HepG2 (cell line): Measurements from ENCODE around the gene GCLM. TPM values are rescaled to one million over a fixed set of nuclear protein-coding genes. Genes with fewer than 3 reads are reported as not detected.

ENCODE experiments used
- EED ChIP-seq: sonication (generic); formaldehyde crosslinking; IDR thresholded peaks from 2 replicates; pipeline ENCODE4 v1.5.0; 2020; ENCODE audit warnings: mild to moderate bottlenecking, missing genetic modification reagents
- FOXJ3 ChIP-seq: sonication (generic); formaldehyde crosslinking; IDR thresholded peaks from 2 replicates; pipeline ENCODE4 v1.4.0; 2020; ENCODE audit warnings: missing genetic modification reagents, mild to moderate bottlenecking, borderline replicate concordance
- RXRA ChIP-seq: sonication (generic); formaldehyde crosslinking; IDR thresholded peaks from 2 replicates; pipeline ENCODE4 v1.5.1; 2020; ENCODE audit warnings: missing genetic modification reagents
- TEAD3 ChIP-seq: optimal IDR thresholded peaks from 2 replicates; pipeline ENCODE3; 2016; ENCODE audit warnings: borderline replicate concordance
- WIZ ChIP-seq: sonication (generic); formaldehyde crosslinking; IDR thresholded peaks from 2 replicates; pipeline ENCODE4 v1.5.1; 2020; ENCODE audit warnings: mild to moderate bottlenecking, missing genetic modification reagents
- XBP1 ChIP-seq: sonication (generic); formaldehyde crosslinking; IDR thresholded peaks from 2 replicates; pipeline ENCODE4 v1.5.0; 2020; ENCODE audit warnings: missing genetic modification reagents
- ZBTB40 ChIP-seq, 2 experiments: fragments of 450-650 bp in 1 of 2; sonication (generic) in 1 of 2; formaldehyde crosslinking in 1 of 2; IDR thresholded peaks; 2 replicates each; pipeline versions ENCODE4 v1.6.1 to v1.8.0; 2016 to 2022; ENCODE audit warnings: antibody characterized with exemption in 1 of 2, mild to moderate bottlenecking in 1 of 2, missing genetic modification reagents in 1 of 2
- ZBTB49 ChIP-seq: sonication (generic); formaldehyde crosslinking; IDR thresholded peaks from 2 replicates; pipeline ENCODE4 v1.4.0; 2020; ENCODE audit warnings: missing genetic modification reagents, borderline replicate concordance
- ZMAT3 ChIP-seq: sonication (generic); formaldehyde crosslinking; conservative IDR thresholded peaks from 2 replicates; pipeline ENCODE4 v1.7.0; 2021; ENCODE audit warnings: missing genetic modification reagents
- ZNF230 ChIP-seq: sonication (generic); formaldehyde crosslinking; IDR thresholded peaks from 2 replicates; pipeline ENCODE4 v1.4.0; 2020; ENCODE audit warnings: mild to moderate bottlenecking, missing genetic modification reagents
- ZNF546 ChIP-seq: sonication (generic); formaldehyde crosslinking; conservative IDR thresholded peaks from 2 replicates; pipeline ENCODE4 v1.8.1; 2023; ENCODE audit warnings: mild to moderate bottlenecking, missing genetic modification reagents
- ZNF576 ChIP-seq: sonication (generic); formaldehyde crosslinking; IDR thresholded peaks from 2 replicates; pipeline ENCODE4 v1.4.0; 2020; ENCODE audit warnings: mild to moderate bottlenecking, missing genetic modification reagents
- polyA plus RNA-seq, 8 experiments: library from polyadenylated mRNA; depleted of rRNA in 3 of 8; stranded (reverse) in 7 of 8; unstranded in 1 of 8; fragments of >200 nt; fragmentation: Illumina TruSeq in 4 of 8; extraction: Trizol in 4 of 8; gene quantifications; 2 replicates each; pipeline versions ENCODE4 v1.2.1 to v1.2.3, GENCODE V29; 2011 to 2016; ENCODE audit warnings: low read depth in 4 of 8, missing spikeins in 1 of 8, mixed read lengths in 1 of 8; ENCODE audit not compliant: insufficient read depth in 1 of 8
- total RNA-seq, 5 experiments: library from RNA; depleted of rRNA; stranded (reverse); fragments of >200 nt; fragmentation: Illumina TruSeq; extraction: Trizol; gene quantifications; 2 replicates each; pipeline ENCODE4 v1.2.3, GENCODE V29; 2016; ENCODE audit warnings: low read depth in 1 of 5
- TF ChIP-seq, protein P1 (sequence below), 2 experiments: sonication (generic) in 1 of 2; formaldehyde crosslinking in 1 of 2; IDR thresholded peaks; 2 replicates each; pipeline versions ENCODE4 v1.5.1 to v1.6.1; 2011 to 2020; ENCODE audit warnings: borderline replicate concordance in 1 of 2, low read depth in 1 of 2, low read length in 1 of 2, mild to moderate bottlenecking in 1 of 2, missing genetic modification reagents in 1 of 2, moderate library complexity in 1 of 2
- TF ChIP-seq, protein P2 (sequence below): sonication (generic); formaldehyde crosslinking; IDR thresholded peaks from 2 replicates; pipeline ENCODE4 v1.9.0; 2021; ENCODE audit warnings: missing genetic modification reagents, borderline replicate concordance

GCLM gene
- total and polyA plus RNA-seq, 2 of the 13 experiments (the other 11 are each of a cell fraction or from before 2014, with no cell fraction given): 8.7 to 29.9 TPM

DNA sequence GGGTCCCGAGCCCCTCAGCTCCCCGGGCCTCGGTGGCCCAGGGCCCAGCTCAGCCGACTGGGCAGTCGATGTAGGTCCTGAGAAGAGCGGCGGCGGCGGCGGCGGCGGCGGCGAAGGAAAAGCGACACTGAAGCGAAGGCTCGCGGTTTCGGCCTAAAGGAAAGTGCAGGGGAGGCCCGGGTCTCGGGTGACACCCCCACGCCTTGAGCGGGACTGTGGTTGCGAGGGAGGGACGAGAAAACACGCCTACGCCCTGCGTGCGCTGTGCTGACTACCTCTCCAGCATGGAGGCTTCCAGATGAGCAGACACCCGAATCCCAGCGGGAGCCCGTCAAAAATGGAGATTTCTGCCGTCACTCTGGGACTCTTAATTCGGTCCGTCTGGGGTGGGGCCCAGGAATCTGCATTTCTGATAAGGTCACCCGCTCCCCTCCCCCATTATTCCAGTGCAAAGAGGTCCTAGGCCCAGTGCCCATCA, 61.4 kb downstream of the GCLM start (continued):
- TF ChIP-seq, protein P1, sequence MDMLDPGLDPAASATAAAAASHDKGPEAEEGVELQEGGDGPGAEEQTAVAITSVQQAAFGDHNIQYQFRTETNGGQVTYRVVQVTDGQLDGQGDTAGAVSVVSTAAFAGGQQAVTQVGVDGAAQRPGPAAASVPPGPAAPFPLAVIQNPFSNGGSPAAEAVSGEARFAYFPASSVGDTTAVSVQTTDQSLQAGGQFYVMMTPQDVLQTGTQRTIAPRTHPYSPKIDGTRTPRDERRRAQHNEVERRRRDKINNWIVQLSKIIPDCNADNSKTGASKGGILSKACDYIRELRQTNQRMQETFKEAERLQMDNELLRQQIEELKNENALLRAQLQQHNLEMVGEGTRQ (IDR thresholded peaks at IDR 0.05; ENCODE audit: low read depth, low read length): no peak
- TF ChIP-seq, protein P1 (CRISPR knock-in tag; IDR thresholded peaks at IDR 0.05; ENCODE audit: borderline replicate concordance): no peak
- TF ChIP-seq ZMAT3 (CRISPR knock-in tag) (no peak), TEAD3 (CRISPR knock-in tag) (peak; percentile 51), WIZ (CRISPR knock-in tag) (no peak), ZBTB40 (IDR thresholded peaks at IDR 0.05) (no peak), ZBTB40 (CRISPR knock-in tag; IDR thresholded peaks at IDR 0.05) (no peak), ZNF546 (no peak), XBP1 (no peak), ZNF576 (no peak), EED (no peak), FOXJ3 (CRISPR knock-in tag) (no peak), ZBTB49 (CRISPR knock-in tag) (no peak), RXRA (no peak), ZNF230 (CRISPR knock-in tag) (no peak)
- TF ChIP-seq, protein P2, sequence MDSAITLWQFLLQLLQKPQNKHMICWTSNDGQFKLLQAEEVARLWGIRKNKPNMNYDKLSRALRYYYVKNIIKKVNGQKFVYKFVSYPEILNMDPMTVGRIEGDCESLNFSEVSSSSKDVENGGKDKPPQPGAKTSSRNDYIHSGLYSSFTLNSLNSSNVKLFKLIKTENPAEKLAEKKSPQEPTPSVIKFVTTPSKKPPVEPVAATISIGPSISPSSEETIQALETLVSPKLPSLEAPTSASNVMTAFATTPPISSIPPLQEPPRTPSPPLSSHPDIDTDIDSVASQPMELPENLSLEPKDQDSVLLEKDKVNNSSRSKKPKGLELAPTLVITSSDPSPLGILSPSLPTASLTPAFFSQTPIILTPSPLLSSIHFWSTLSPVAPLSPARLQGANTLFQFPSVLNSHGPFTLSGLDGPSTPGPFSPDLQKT (CRISPR knock-in tag): no peak
